IPS-NIHi7 (cell line): Measurements from ENCODE around the gene CSPG5.
A peak's percentile ranks its signal among the peaks of the same experiment; 100 is the strongest.

Experiments used
- DNase-seq: peaks from one replicate; pipeline ENCODE4 v3.0.0; 2012; ENCODE audit warnings: mixed read lengths; ENCODE audit errors: extremely low spot score

The CSPG5 gene

DNA sequence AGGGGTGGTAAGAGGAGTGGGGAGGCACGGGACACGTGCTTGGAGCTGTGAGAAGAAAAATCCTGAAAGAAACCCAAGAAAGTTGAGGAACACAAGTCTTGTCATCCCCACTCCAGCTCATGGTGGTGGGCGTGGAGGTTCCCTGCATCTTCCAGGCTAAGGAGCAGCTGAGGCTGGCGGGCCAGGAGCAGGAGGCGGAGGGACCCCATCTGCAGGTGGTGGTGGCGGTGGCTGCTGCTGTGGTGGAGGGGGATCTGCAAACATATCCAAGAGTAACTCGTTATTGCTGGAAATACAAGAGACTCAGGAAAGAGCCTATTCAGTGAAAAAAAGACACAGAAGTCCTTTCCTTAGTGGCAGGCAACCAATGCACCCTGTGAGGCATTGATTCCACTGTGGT lies 9.4 kb upstream of the CSPG5 start:
- no peak for DNase-seq

- no peak for DNase-seq
Measured at GRCh38 chr3:47586746-47587145, 8.1 kb upstream of the CSPG5 start.

DNA sequence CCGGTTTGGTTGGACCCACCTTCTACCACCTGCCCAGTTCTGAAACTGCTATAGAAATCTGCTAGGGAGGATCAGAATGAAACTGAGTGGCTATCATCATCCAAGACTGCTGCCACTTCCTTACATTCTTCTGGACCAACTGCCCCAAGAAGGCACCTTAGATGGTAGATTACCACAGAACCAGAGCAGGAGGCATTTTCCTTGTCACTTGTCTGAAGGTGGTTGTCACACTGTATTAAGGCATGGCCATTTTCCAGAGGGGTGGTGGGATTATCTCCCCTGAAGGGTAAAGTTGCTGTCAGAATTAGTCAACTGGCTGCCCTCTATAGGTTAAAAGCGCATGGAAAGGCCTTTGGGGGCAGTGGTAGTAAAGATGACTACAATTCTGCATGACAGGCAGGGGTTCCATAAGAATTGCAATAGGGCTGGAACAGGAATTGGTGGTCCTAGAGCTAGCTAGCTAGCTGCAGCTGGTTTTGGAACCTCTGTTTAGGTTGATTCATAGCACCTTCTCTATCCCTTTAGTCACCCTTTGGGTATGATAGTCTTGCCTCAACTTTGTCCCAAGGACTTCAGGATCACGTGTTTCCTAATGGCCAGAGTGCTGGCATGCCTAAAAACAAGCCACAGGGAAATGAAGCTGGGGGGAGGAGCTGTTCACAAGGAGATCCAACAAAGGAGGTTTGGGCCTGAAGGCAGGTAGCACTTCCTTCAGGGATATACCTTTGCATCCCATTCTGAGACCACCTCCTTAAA lies 4.8 kb upstream of the CSPG5 start:
- DNase-seq = no peak

DNA sequence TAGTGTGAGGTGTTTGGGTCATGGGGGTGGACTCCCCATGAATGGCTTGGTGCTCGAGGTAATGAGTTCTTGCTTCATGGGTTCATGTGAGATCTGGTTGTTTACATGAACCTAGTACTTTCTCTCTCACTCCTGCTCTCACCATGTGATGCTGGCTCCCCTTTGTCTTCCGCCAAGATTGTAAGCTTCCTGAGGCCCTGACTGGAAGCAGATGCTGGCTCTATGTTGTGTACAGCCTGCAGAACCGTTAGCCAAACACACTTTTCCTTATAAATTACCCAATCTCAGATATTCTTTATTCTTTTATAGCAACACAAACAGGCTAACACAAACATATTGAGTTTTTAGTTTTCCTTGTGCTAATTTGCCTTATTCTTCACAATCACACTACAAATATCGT lies 3.2 kb upstream of the CSPG5 start:
- DNase-seq = no peak

- no peak for DNase-seq
Measured at GRCh38 chr3:47581422-47581821, 2.8 kb upstream of the CSPG5 start.

DNA sequence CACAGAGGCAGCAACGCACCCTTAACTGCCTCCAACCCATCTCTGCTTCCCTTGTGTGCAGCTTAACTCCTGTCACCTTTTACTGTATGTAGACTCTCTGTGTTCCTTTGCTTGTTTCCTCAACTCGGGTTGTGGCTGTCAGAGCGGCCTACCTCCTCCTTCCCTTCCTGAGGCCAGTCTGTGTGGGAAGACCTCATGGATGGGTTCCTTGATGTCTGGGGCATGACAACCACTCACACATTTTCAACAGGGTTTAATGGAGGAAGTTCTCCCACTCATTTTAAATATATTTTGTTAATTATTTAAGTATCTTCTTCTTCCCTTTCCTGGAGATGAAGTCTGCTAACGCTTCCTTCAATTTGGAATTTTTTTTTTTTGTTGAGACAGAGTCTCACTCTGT lies 1.8 kb upstream of the CSPG5 start:
- DNase-seq = no peak

DNA sequence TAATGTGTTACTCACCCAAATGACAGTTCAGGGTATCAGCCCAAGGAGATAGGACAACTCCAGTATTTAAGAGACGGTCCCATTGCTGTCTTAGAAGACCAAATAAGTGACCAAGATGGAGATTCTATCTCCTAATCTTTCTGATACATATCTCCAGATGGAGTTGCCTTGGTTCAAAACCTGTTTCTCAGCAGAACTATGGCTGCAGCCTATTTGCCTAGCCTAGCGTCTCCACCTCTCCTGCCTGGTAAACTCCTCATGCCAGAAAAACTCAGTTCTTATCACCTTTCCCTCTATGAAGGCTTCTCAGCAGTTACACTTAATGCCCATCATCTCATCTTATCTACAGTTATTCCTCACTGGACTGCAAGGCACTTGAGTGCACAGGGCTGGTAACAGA lies 1.2 kb upstream of the CSPG5 start:
- no peak for DNase-seq

- peak; percentile 85 for DNase-seq
Measured at GRCh38 chr3:47578119-47578632, 489 bp downstream of the CSPG5 start.

DNA sequence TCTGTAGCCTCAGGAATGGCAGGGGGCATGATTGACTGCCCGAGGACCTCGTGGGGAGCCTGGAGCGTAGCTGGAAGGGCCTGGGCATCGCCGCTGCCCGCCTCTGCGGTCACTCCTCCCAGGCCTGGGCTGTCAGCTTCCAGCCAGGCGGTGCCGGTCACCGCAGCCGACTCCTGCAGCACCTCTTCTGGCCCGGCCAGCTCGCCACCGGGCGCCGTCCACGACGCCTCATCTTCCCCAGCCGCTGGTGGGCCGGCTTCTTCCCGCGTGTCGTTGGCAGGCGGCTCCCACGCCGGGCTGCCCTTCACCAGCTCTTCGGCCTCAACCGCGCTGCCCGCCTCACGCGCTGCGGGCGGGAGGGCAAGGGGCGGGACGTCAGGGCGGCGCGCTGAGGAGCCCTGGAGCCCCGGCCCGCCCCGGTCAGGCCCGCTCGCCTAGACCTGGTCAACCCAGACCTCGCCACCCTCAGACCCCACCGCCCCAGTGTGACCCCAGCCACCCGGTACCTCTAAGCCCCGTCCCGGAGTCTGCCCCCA lies 1.0 kb downstream of the CSPG5 start:
- peak; percentile 38 for DNase-seq

DNA sequence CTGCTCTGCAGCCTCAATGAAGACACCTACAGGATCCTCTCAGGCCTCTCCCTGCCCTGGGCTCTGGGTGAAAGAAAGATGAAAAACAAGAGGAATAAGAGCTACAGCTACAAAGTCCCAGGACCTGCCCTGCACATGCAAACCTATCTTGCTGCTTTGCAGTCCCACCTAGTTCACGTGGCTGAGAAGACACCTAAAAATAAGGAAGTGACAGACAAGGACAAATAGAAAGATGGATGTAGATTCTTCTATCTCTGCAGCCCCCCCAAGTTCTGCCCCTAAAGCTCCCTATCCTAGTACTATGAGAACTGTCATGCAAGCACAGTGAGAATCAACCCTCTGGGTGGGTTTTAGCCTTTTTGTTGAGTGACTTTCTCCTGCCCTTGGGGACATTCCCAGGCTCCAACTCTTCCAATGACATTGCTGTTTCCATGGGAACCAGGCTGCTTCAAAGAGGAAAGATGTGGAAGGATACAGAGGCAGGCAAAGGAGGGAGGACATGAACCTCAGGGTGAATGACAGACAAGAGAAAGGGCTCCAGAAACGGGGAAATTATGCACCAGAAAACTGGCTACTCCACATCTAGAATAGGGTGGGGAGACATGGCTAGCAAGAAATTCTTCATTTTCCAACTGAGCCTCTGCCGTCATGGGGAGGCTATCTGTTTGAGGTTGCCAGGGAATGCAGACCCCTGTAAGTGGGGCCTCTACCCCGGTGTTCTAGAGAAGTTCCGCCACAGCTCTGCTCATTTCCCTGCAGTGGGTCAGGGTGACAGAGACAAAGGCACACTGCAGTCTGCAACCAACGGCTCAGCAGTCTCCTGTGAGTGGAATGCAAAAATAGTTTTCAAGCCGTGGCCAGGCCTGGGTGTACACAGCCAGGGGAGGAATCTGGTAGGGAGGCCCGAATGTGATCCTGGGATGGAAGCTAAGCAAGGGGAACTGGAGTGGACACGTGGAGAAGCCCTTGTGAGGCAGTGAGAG lies 5.2 kb downstream of the CSPG5 start:
- DNase-seq = no peak

DNA sequence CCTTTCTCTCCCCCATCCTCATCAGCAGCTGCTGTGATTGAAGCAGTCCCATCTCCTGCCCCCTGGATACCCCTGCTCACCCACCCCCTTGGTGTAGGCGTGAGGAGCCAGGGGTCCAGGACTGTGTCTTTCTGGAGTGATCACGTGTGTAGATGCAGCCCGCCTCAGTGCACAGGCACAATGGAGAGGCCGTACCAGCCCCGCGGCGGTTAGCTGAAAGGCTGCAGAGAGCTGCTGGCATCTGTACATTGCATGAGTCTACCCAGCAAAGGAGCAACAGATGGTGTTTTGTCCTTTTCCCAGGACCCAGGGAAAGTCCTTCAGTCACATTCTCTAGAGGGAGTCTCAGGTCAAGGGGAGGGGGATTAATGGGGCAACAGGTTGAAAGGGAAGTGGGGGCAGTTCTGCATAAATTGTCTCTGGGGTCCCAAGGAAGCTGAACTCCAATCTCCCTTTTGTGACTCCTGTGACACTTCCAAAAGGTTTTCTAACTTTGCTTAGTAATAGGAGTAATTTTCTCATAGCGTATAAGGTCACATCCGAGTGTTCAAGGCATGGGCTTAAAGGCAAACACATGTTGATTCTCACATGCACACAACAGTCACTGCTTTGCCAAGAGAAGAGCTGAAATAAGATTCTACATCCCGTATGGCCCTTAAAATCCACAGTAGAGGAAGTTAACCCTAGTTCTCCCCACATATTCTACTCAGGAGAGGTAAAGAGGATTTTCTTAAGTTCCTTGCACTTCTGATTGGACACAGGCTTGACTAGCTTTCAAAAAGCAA lies 7.1 kb downstream of the CSPG5 start:
- DNase-seq = peak; percentile 8

DNA sequence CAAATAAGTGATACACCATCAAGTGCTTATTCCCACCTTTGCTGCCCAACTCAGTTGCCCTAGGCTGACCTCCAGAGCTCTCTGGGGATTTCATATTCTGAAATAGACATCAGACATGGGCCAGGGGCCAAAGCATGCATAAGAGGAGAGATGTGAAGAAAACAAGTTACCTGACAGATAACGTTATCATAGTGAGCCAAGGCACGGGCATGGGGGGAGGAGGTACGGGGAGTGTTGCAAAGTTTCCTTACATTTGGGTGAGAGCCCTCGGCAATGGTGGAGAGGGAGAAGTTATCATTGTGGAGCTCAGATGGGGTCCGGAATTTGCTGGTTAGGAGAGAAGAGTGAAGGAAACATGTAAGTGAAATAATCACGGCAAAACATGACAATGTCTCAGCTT lies 9.8 kb downstream of the CSPG5 start:
- DNase-seq = no peak

DNA sequence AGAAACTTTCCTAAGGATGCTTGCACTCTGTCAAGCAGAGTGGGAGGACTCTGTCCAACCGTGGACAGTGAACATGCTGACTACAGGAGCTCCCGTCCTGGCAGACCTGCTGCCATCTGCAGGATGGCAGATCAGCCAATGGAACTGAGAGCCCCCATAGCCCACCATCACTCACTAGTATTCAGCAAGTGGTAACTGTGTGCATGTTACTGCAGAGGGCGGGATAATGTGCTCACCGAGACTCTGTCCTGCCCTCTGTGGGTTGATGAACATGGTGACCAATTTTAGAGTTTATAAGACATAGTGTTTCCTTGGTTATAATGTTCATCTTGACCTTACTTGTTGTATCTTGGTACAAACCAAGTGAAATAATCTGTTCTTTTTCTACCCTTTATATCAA lies 11.5 kb downstream of the CSPG5 start:
- DNase-seq = peak; percentile 5

DNA sequence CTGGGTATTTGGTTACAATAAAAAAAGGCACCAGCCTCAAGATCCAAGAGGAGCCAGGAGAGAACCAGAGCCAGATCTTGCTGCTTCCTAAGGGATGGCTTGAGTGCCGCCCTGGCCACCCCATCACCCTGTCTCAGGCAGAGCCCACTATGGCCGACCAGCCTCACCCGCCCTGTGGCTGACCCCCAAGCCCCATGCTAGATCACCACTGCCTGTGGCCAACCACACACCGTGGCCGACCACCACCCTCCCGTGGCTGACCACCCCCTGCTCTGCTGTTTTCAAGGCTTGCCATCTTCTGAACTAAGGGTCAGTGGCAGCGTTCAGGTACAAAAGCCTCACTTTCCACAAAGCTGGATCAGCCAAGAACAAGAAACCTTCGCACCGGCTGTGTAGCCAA lies 12.0 kb downstream of the CSPG5 start:
- DNase-seq = no peak

DNA sequence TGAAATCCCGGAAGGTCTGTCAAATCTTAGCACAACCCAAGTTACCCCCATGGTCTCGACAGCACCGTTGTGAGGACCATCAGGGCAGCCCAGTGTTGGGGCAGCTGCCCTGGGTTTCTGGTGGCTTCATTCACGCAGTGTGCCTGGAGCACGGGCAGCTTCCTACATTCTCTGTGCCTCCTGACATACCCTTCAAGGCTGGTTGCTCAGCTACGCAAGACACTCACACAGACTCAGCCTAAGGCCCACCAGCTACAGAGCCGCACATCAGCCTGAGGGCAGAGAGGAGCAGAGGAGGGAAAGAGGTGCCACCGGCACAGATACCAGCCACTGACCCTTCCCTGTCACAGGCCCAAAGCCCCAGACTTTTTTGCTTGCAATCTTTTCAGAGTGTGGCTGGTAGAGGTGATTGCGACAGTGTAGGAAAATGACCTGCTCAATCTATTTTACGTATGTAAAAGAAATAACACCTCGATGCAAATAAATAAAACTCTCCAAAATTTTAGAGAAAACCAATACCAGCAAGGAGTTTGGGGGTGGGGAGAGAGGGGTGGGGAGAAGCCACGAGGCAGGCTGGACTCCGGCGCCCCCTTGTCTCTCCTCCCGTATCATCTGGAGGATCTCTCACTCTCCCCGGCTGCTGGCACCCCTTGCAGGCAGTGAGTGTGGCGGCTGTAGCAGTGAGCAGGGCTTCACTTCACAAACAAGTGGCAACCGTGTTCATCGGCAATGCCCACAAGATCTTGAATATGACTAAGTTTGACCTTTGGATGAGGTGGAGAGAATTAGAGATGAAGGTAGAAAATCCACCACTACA lies 12.7 kb downstream of the CSPG5 start:
- no peak for DNase-seq

GRCh38 chr3:47556351-47556750 lies 22.3 kb downstream of the CSPG5 start:
- DNase-seq = no peak

GRCh38 chr3:47554335-47554734 lies 24.3 kb downstream of the CSPG5 start:
- no peak for DNase-seq

- no peak for DNase-seq
Measured at GRCh38 chr3:47553407-47553806, 25.3 kb downstream of the CSPG5 start.

- DNase-seq = no peak
Measured at GRCh38 chr3:47542471-47543173, 36.0 kb downstream of the CSPG5 start.

GRCh38 chr3:47541583-47542108 lies 37.0 kb downstream of the CSPG5 start:
- no peak for DNase-seq
